K562 (cell line): ENCODE data around the gene CROCC2. TPM values are rescaled to one million over a fixed set of nuclear protein-coding genes. Genes with fewer than 3 reads are reported as not detected.
A peak's percentile ranks its signal among the peaks of the same experiment; 100 is the strongest.

ENCODE experiments used
- ATAC-seq: fragments of 200-7000 bp; cut with Tn5 transposase; 3 replicates; pipeline ENCODE4 v1.9.1; 2020; ENCODE audit warnings: moderate library complexity
- BruUV-seq: library from RNA; stranded (reverse); fragments of 400-500 nt; replicated peaks from 2 replicates; lab custom pipeline; 2021; lab: Mats Ljungman, UMichigan
- CTCF ChIA-PET: fragments of 300-600 bp; formaldehyde crosslinking; extraction: SDS; loops from one replicate; lab custom pipeline; 2021; ENCODE audit warnings: low intra/inter-chr PET ratio; lab: Yijun Ruan, JAX
- POLR2A ChIA-PET: fragments of 300-600, 350-650 bp; sonication (Branson Sonifier 250); formaldehyde crosslinking; extraction: SDS; loops from one replicate; lab custom pipeline; 2021; ENCODE audit warnings: antibody characterized with exemption, inconsistent platforms; lab: Yijun Ruan, JAX
- DNase-seq, 4 experiments: peaks; one replicate each; pipeline versions ENCODE4 v3.0.0 to v3.0.0-alpha.2; 2011 to 2018; ENCODE audit warnings: low spot score in 3 of 4, mixed read lengths in 3 of 4; ENCODE audit errors: extremely low read depth in 1 of 4
- FAIRE-seq: peaks from 2 replicates; lab custom pipeline; 2011; peaks lifted over from hg19 to GRCh38; lab: Jason Lieb, UNC
- H2AFZ ChIP-seq: 2 replicates; pipeline ENCODE4 v1.6.0; 2011; ENCODE audit warnings: low read depth, low read length, control low read depth, inconsistent platforms
- H3K27ac ChIP-seq: fragments of 200-600 bp; 3 replicates; pipeline ENCODE4 v1.8.0; 2011; ENCODE audit warnings: low read depth, mild to moderate bottlenecking, control low read depth, inconsistent platforms, low read length, moderate library complexity, mixed read lengths; ENCODE audit errors: extremely low read depth
- H3K27me3 ChIP-seq, 2 experiments: fragments of 300-600 bp in 1 of 2; 2 replicates in 1 of 2; 3 replicates in 1 of 2; pipeline versions ENCODE4 v1.6.0 to v1.8.0; 2011; ENCODE audit warnings: inconsistent platforms in 2 of 2, low read length in 2 of 2, mild to moderate bottlenecking in 1 of 2, mixed read lengths in 1 of 2, moderate library complexity in 1 of 2; ENCODE audit not compliant: control insufficient read depth in 2 of 2, insufficient read depth in 2 of 2
- H3K36me3 ChIP-seq: fragments of 300-600 bp; 3 replicates; pipeline ENCODE4 v1.8.0; 2011; ENCODE audit warnings: mild to moderate bottlenecking, low read length, inconsistent platforms; ENCODE audit not compliant: control insufficient read depth, insufficient read depth
- H3K4me1 ChIP-seq, 2 experiments: fragments of 200-600 bp in 1 of 2; replicated peaks in 1 of 2; 2 replicates in 1 of 2; 3 replicates in 1 of 2; pipeline versions ENCODE4 v1.5.1 to v1.8.0; 2011; ENCODE audit warnings: inconsistent platforms in 2 of 2, low read length in 2 of 2, mild to moderate bottlenecking in 1 of 2, mixed read lengths in 1 of 2, moderate library complexity in 1 of 2; ENCODE audit not compliant: control insufficient read depth in 2 of 2, insufficient read depth in 2 of 2
- H3K4me2 ChIP-seq: 2 replicates; pipeline ENCODE4 v1.6.1; 2011; ENCODE audit warnings: low read length, control low read depth, inconsistent platforms, mixed read lengths; ENCODE audit not compliant: insufficient read depth
- H3K4me3 ChIP-seq: fragments of 200-600 bp; sonication (generic), shearing (Covaris generic); 2 replicates; pipeline ENCODE4 v1.5.1; 2016; ENCODE audit warnings: control low read depth, inconsistent platforms
- H3K79me2 ChIP-seq: fragments of 200-600 bp; 3 replicates; pipeline ENCODE4 v1.8.0; 2011; ENCODE audit warnings: low read length, inconsistent platforms; ENCODE audit not compliant: control insufficient read depth, insufficient read depth
- H3K9ac ChIP-seq, 2 experiments: 2 replicates each; pipeline versions ENCODE4 v1.6.0 to v1.6.1; 2011; ENCODE audit warnings: low read depth in 2 of 2, low read length in 2 of 2, control low read depth in 1 of 2, inconsistent platforms in 1 of 2, mild to moderate bottlenecking in 1 of 2, mixed read lengths in 1 of 2; ENCODE audit not compliant: insufficient read depth in 1 of 2
- H3K9me1 ChIP-seq: one replicate; pipeline ENCODE4 v1.6.0; 2011; ENCODE audit warnings: inconsistent platforms, mild to moderate bottlenecking, low read length, moderate library complexity; ENCODE audit not compliant: control insufficient read depth, insufficient read depth
- H3K9me3 ChIP-seq: replicated peaks from 2 replicates; pipeline ENCODE4 v1.5.1; 2011; ENCODE audit warnings: low read depth, low read length, inconsistent platforms; ENCODE audit not compliant: control insufficient read depth, insufficient read depth
- H4K20me1 ChIP-seq: replicated peaks from 2 replicates; pipeline ENCODE4 v1.6.1; 2011; ENCODE audit warnings: low read length, inconsistent platforms, mixed read lengths; ENCODE audit not compliant: control insufficient read depth, insufficient read depth
- BCOR ChIP-seq: fragments of 450-650 bp; IDR thresholded peaks from 2 replicates; pipeline ENCODE4 v1.6.1; 2016
- CEBPB ChIP-seq: fragments of 450-650 bp; IDR thresholded peaks from 2 replicates; pipeline ENCODE4 v1.6.1; 2016; ENCODE audit warnings: missing genetic modification characterization, missing compliant biosample characterization
- HCFC1 ChIP-seq: IDR thresholded peaks from 2 replicates; pipeline ENCODE4 v1.6.1; 2012; ENCODE audit warnings: low read depth, low read length, improper control_type of control experiment
- TFAM ChIP-seq: fragments of 250-450 bp; sonication (Bioruptor Pico); conservative IDR thresholded peaks from 2 replicates; pipeline ENCODE4 v1.5.0; 2021; ENCODE audit warnings: mild to moderate bottlenecking, moderate library complexity
- WGBS: fragments of 100-300 bp; shearing (Covaris generic); methylation state at CpG from one replicate; pipeline ENCODE4 v1.1.6; 2016; ENCODE audit warnings: low coverage, mixed read lengths; ENCODE audit not compliant: insufficient coverage; ENCODE audit errors: missing lambda C conversion rate; 5-methylcytosine and 5-hydroxymethylcytosine counted together
- in situ Hi-C: fragments of 300-500 bp; cut with MboI; formaldehyde crosslinking; loops from 4 replicates; pipeline ENCODE4 v1.15.0; 2018; ENCODE audit warnings: inconsistent platforms, mixed read lengths
- intact Hi-C: fragments of 100-400 bp; cut with micrococcal nuclease; formaldehyde crosslinking; loops from 2 replicates; pipeline ENCODE4 v1.14.2; 2022
- polyA plus RNA-seq, 8 experiments: library from polyadenylated mRNA; depleted of rRNA in 4 of 8; stranded (reverse) in 5 of 8; unstranded in 3 of 8; fragments of >200 nt; fragmentation: Nextera tagmentation in 2 of 8; fragmentation: Illumina TruSeq in 1 of 8; extraction: Ambion mirVana in 2 of 8; extraction: Trizol in 1 of 8; gene quantifications; 2 replicates each; pipeline versions ENCODE4 v1.2.1 to v1.2.3, GENCODE V29; 2011 to 2014; ENCODE audit warnings: inconsistent platforms in 1 of 8, missing spikeins in 1 of 8
- total RNA-seq, 7 experiments: library from RNA; depleted of rRNA in 6 of 7; stranded (reverse); fragments of >200 nt in 6 of 7; fragmentation: Illumina TruSeq in 2 of 7; extraction: Trizol in 2 of 7; gene quantifications; 2 replicates each; pipeline versions ENCODE4 v1.2.1 to v1.2.3, GENCODE V29; 2011 to 2021; ENCODE audit warnings: low replicate concordance in 1 of 7
- TF ChIP-seq, protein P1 (sequence below): fragments of 250-450 bp; sonication (Bioruptor Pico); IDR thresholded peaks from 2 replicates; pipeline ENCODE4 v1.8.0; 2022; ENCODE audit warnings: moderate library complexity, mild to moderate bottlenecking, inconsistent platforms
- TF ChIP-seq, protein P2 (sequence below): fragments of 450-650 bp; formaldehyde crosslinking; conservative IDR thresholded peaks from 2 replicates; pipeline ENCODE4 v1.4.0; 2022; ENCODE audit warnings: mild to moderate bottlenecking, missing genetic modification characterization
- TF ChIP-seq, protein P3 (sequence below): fragments of 200-800 bp; sonication (Bioruptor generic); IDR thresholded peaks from 2 replicates; pipeline ENCODE4 v1.6.1; 2016; ENCODE audit warnings: missing genetic modification characterization, missing compliant biosample characterization

The CROCC2 gene
- total and polyA plus RNA-seq, 9 of the 15 experiments (the other 6 are each of a cell fraction or from before 2014, with no cell fraction given): not detected

DNA sequence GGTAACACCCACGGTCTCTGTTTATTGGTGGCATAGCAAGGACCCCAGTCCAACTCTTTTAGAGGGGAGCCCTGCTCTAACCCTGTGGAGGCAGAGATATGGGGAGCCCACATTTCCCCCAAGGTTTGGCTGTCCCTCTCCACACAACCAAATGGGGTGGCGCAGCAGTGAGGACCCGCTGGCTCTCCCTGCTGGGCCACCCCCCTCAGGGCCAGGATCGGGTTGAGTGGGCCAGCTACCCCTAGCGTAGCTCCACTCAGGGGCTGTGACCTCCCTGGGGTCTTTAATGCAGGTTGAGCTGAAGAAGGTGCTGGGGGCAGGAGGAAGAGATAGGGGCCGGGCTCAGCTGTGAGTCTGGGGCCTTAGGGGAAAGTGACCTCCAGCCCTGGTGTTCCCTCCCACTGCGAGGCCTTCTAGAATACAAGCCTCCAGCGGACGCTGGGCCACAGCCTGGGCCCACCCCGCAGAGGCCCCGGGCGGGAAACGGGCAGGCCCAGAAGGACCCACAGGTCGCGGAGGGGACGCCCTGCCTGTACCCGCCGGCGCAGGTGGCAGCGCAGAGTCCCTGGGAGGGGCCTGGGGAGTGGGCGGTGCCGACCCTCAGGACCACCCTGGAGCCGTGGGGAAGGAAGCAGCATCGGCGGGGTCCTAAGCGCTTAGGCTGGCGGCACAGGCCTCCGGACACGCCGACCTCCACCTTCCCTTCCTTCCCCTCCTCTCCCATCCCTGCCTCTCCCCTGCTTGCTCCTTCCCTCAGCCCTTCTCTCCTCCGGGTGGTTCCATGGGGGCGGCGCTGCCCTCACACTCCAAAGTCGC is 9.6 kb downstream of the CROCC2 start:
- Histone ChIP-seq H3K9ac (no peak overlapping the region), H4K20me1 (peaks cover 6% of the 10 kb centered on the region), H3K4me3 (no peak overlapping the region), H3K4me2 (no peak overlapping the region), H3K27ac (no peak overlapping the region), H2AFZ (no peak overlapping the region), H3K27me3 (peaks cover 0 to 42% of the 10 kb centered on the region in 2 experiments; a peak in 2 of 5 replicates), H3K79me2 (no peaks in the 10 kb centered on the region), H3K4me1 (peaks cover 0 to 27% of the 10 kb centered on the region in 2 experiments; a peak in 2 of 5 replicates), H3K9me1 (no peaks in the 10 kb centered on the region), H3K9me3 (no peaks in the 10 kb centered on the region), H3K36me3 (no peaks in the 10 kb centered on the region)
- no peak for FAIRE-seq
- in situ Hi-C loops (no loop called here), intact Hi-C loops (loop anchor here (10.0 kb wide), 1 partner anchor 159 kb away; no protein-coding TSS in a partner anchor)
- no peak for DNase-seq
- no TSS peak for BruUV-seq
- ATAC-seq: no peak
- 15% methylated on average over 16 of the region's 34 CpGs for WGBS
- CTCF ChIA-PET: no interaction called here
- POLR2A ChIA-PET: no interaction called here
- no peak for TF ChIP-seq HCFC1
- TF ChIP-seq, protein P1, sequence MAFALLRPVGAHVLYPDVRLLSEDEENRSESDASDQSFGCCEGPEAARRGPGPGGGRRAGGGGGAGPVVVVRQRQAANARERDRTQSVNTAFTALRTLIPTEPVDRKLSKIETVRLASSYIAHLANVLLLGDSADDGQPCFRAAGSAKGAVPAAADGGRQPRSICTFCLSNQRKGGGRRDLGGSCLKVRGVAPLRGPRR (CRISPR knock-in tag): no peak

DNA sequence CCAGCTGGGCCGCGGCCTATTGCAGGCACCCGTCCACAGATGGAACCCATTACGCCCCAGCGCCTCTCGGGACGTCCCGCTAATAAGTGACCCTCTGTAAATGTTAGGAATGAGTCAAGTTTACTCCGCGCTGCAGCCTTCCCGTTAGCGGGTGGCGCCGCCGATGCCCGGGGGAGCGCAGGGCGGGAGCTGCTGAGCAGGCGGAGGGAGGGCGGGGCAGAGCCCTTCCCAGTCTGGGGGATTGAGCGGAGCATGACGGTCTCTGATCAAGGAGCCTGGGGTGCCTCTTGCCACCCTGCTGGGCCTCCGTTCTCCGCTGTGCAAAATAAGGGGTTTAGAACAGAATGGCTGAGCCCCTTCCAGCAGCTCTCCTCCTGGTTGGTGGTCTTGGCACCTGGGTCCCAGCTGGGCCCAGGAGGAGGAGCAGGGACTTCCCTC is 10.5 kb downstream of the CROCC2 start:
- Histone ChIP-seq H3K36me3 (no peaks in the 10 kb centered on the region), H2AFZ (no peak overlapping the region), H3K79me2 (no peaks in the 10 kb centered on the region), H3K4me3 (no peak overlapping the region), H3K4me1 (peaks cover 0 to 27% of the 10 kb centered on the region in 2 experiments; a peak in 2 of 5 replicates), H3K27me3 (peaks cover 0 to 42% of the 10 kb centered on the region in 2 experiments; a peak in 2 of 5 replicates), H3K4me2 (no peak overlapping the region), H3K27ac (no peak overlapping the region), H4K20me1 (peaks cover 6% of the 10 kb centered on the region), H3K9ac (no peak overlapping the region), H3K9me1 (no peaks in the 10 kb centered on the region), H3K9me3 (no peaks in the 10 kb centered on the region)
- no peak for FAIRE-seq
- ATAC-seq: no peak
- ChIA-PET CTCF (no interaction called here), POLR2A (no interaction called here)
- in situ Hi-C loops (no loop called here), intact Hi-C loops (loop anchor here (10.0 kb wide), 1 partner anchor 158 kb away; no protein-coding TSS in a partner anchor)
- 7% methylated on average over 3 of the region's 24 CpGs for WGBS
- BruUV-seq: no TSS peak
- peak in 2 of 4 experiments; percentile 18 to 26 for DNase-seq
- TF ChIP-seq BCOR (no peak), CEBPB (tag) (no peak), TFAM (CRISPR knock-in tag) (no peak)
- TF ChIP-seq, protein P2, sequence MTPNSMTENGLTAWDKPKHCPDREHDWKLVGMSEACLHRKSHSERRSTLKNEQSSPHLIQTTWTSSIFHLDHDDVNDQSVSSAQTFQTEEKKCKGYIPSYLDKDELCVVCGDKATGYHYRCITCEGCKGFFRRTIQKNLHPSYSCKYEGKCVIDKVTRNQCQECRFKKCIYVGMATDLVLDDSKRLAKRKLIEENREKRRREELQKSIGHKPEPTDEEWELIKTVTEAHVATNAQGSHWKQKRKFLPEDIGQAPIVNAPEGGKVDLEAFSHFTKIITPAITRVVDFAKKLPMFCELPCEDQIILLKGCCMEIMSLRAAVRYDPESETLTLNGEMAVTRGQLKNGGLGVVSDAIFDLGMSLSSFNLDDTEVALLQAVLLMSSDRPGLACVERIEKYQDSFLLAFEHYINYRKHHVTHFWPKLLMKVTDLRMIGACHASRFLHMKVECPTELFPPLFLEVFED (CRISPR knock-in tag): no peak
- TF ChIP-seq, protein P3, sequence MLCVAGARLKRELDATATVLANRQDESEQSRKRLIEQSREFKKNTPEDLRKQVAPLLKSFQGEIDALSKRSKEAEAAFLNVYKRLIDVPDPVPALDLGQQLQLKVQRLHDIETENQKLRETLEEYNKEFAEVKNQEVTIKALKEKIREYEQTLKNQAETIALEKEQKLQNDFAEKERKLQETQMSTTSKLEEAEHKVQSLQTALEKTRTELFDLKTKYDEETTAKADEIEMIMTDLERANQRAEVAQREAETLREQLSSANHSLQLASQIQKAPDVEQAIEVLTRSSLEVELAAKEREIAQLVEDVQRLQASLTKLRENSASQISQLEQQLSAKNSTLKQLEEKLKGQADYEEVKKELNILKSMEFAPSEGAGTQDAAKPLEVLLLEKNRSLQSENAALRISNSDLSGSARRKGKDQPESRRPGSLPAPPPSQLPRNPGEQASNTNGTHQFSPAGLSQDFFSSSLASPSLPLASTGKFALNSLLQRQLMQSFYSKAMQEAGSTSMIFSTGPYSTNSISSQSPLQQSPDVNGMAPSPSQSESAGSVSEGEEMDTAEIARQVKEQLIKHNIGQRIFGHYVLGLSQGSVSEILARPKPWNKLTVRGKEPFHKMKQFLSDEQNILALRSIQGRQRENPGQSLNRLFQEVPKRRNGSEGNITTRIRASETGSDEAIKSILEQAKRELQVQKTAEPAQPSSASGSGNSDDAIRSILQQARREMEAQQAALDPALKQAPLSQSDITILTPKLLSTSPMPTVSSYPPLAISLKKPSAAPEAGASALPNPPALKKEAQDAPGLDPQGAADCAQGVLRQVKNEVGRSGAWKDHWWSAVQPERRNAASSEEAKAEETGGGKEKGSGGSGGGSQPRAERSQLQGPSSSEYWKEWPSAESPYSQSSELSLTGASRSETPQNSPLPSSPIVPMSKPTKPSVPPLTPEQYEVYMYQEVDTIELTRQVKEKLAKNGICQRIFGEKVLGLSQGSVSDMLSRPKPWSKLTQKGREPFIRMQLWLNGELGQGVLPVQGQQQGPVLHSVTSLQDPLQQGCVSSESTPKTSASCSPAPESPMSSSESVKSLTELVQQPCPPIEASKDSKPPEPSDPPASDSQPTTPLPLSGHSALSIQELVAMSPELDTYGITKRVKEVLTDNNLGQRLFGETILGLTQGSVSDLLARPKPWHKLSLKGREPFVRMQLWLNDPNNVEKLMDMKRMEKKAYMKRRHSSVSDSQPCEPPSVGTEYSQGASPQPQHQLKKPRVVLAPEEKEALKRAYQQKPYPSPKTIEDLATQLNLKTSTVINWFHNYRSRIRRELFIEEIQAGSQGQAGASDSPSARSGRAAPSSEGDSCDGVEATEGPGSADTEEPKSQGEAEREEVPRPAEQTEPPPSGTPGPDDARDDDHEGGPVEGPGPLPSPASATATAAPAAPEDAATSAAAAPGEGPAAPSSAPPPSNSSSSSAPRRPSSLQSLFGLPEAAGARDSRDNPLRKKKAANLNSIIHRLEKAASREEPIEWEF (CRISPR knock-in tag): no peak
